H9 (cell line): ENCODE results near the gene ANKK1. TPM values are rescaled to one million over a fixed set of nuclear protein-coding genes. Genes with fewer than 3 reads are reported as not detected.

Source experiments
- DNase-seq: peaks from one replicate; pipeline ENCODE4 v3.0.0-alpha.2; 2017
- H2AFZ ChIP-seq: one replicate; pipeline ENCODE4 v1.6.1; 2013; ENCODE audit warnings: mild to moderate bottlenecking, low read length, control low read depth, moderate library complexity
- H2AK5ac ChIP-seq: 2 replicates; pipeline ENCODE4 v1.6.1; 2013; ENCODE audit warnings: low read length, control low read depth, mixed read lengths; ENCODE audit not compliant: insufficient read length
- H2BK120ac ChIP-seq: one replicate; pipeline ENCODE4 v1.6.1; 2013; ENCODE audit warnings: low read depth, mild to moderate bottlenecking, low read length, control low read depth, inconsistent platforms; ENCODE audit not compliant: poor library complexity, severe bottlenecking
- H2BK12ac ChIP-seq: 2 replicates; pipeline ENCODE4 v1.6.1; 2013; ENCODE audit warnings: low read length, control low read depth, mixed read lengths, low read depth; ENCODE audit not compliant: insufficient read length
- H2BK15ac ChIP-seq: 2 replicates; pipeline ENCODE4 v1.6.1; 2013; ENCODE audit warnings: low read depth, low read length, control low read depth
- H2BK20ac ChIP-seq: one replicate; pipeline ENCODE4 v1.6.1; 2013; ENCODE audit warnings: low read depth, mild to moderate bottlenecking, low read length, control low read depth, inconsistent platforms; ENCODE audit not compliant: poor library complexity, severe bottlenecking
- H2BK5ac ChIP-seq: 2 replicates; pipeline ENCODE4 v1.6.1; 2013; ENCODE audit warnings: low read length, control low read depth, mixed read lengths; ENCODE audit not compliant: insufficient read length
- H3K14ac ChIP-seq: 2 replicates; pipeline ENCODE4 v1.6.1; 2013; ENCODE audit warnings: low read length, control low read depth; ENCODE audit not compliant: insufficient read depth
- H3K18ac ChIP-seq: 2 replicates; pipeline ENCODE4 v1.6.1; 2013; ENCODE audit warnings: low read depth, mild to moderate bottlenecking, mixed read lengths, low read length, control low read depth; ENCODE audit not compliant: insufficient read length
- H3K23ac ChIP-seq: 2 replicates; pipeline ENCODE4 v1.6.1; 2013; ENCODE audit warnings: low read length, control low read depth, mixed read lengths, low read depth; ENCODE audit not compliant: insufficient read length
- H3K23me2 ChIP-seq: 2 replicates; pipeline ENCODE4 v1.6.1; 2013; ENCODE audit warnings: low read depth, mild to moderate bottlenecking, mixed read lengths, low read length, control low read depth; ENCODE audit not compliant: insufficient read length, poor library complexity, severe bottlenecking
- H3K27ac ChIP-seq: 2 replicates; pipeline ENCODE4 v1.5.1; 2013; ENCODE audit warnings: low read length, control low read depth, mixed read lengths, low read depth; ENCODE audit not compliant: insufficient read length
- H3K27me3 ChIP-seq: 2 replicates; pipeline ENCODE4 v1.6.1; 2013; ENCODE audit warnings: low read length, control low read depth, inconsistent platforms; ENCODE audit not compliant: insufficient read depth
- H3K4ac ChIP-seq: 2 replicates; pipeline ENCODE4 v1.6.1; 2013; ENCODE audit warnings: low read depth, mild to moderate bottlenecking, control low read depth, inconsistent platforms, low read length, moderate library complexity
- H3K4me1 ChIP-seq: 2 replicates; pipeline ENCODE4 v1.6.1; 2013; ENCODE audit warnings: low read length, control low read depth, inconsistent platforms; ENCODE audit not compliant: insufficient read depth
- H3K4me2 ChIP-seq: 2 replicates; pipeline ENCODE4 v1.6.1; 2013; ENCODE audit warnings: low read length, control low read depth, mixed read lengths; ENCODE audit not compliant: insufficient read length, insufficient read depth
- H3K56ac ChIP-seq: 2 replicates; pipeline ENCODE4 v1.6.1; 2013; ENCODE audit warnings: low read depth, mild to moderate bottlenecking, mixed read lengths, low read length, control low read depth; ENCODE audit not compliant: insufficient read length
- H3K79me1 ChIP-seq: 2 replicates; pipeline ENCODE4 v1.6.1; 2013; ENCODE audit warnings: low read depth, mild to moderate bottlenecking, moderate library complexity, low read length, control low read depth, inconsistent platforms; ENCODE audit not compliant: insufficient read depth, poor library complexity, severe bottlenecking
- H3K79me2 ChIP-seq: 2 replicates; pipeline ENCODE4 v1.6.1; 2013; ENCODE audit warnings: low read length, control low read depth, inconsistent platforms; ENCODE audit not compliant: insufficient read depth
- H3K9ac ChIP-seq: 2 replicates; pipeline ENCODE4 v1.6.1; 2013; ENCODE audit warnings: low read length, control low read depth, mixed read lengths; ENCODE audit not compliant: insufficient read length; ENCODE audit errors: extremely low read depth
- H3K9me3 ChIP-seq: one replicate; pipeline ENCODE4 v1.6.1; 2013; ENCODE audit warnings: low read depth, low read length, inconsistent platforms; ENCODE audit not compliant: control insufficient read depth
- H3T11ph ChIP-seq: one replicate; pipeline ENCODE4 v1.6.1; 2013; ENCODE audit warnings: mild to moderate bottlenecking, low read length, control low read depth, inconsistent platforms
- H4K20me1 ChIP-seq: one replicate; pipeline ENCODE4 v1.6.1; 2013; ENCODE audit not compliant: control insufficient read depth, insufficient read length, insufficient read depth
- H4K5ac ChIP-seq: 2 replicates; pipeline ENCODE4 v1.6.1; 2013; ENCODE audit warnings: low read depth, mild to moderate bottlenecking, mixed read lengths, low read length, control low read depth; ENCODE audit not compliant: insufficient read length
- H4K8ac ChIP-seq: replicated peaks from 2 replicates; pipeline ENCODE4 v1.6.1; 2013; ENCODE audit warnings: low read length, control low read depth, mixed read lengths, low read depth; ENCODE audit not compliant: insufficient read length
- H4K91ac ChIP-seq: 2 replicates; pipeline ENCODE4 v1.6.1; 2013; ENCODE audit warnings: low read depth, mild to moderate bottlenecking, moderate library complexity, mixed read lengths, low read length, control low read depth; ENCODE audit not compliant: insufficient read length
- H3K27ac Mint-ChIP-seq, 3 experiments: 2 replicates in 2 of 3; 3 replicates in 1 of 3; pipeline ENCODE4 v1.8.0; 2020 to 2021; ENCODE audit warnings: mixed read lengths in 3 of 3, mild to moderate bottlenecking in 1 of 3, moderate library complexity in 1 of 3
- H3K27me3 Mint-ChIP-seq: 2 replicates; pipeline ENCODE4 v1.8.0; 2021; ENCODE audit warnings: low read depth, mild to moderate bottlenecking, moderate library complexity, mixed read lengths
- H3K36me3 Mint-ChIP-seq, 3 experiments: 2 replicates in 2 of 3; 3 replicates in 1 of 3; pipeline ENCODE4 v1.8.0; 2020 to 2021; ENCODE audit warnings: low read depth in 3 of 3, mixed read lengths in 3 of 3; ENCODE audit not compliant: insufficient read depth in 1 of 3
- H3K4me1 Mint-ChIP-seq, 2 experiments: 2 replicates each; pipeline ENCODE4 v1.8.0; 2020; ENCODE audit warnings: mixed read lengths in 2 of 2
- H3K4me3 Mint-ChIP-seq, 2 experiments: 2 replicates in 1 of 2; 3 replicates in 1 of 2; pipeline ENCODE4 v1.8.0; 2020 to 2021; ENCODE audit warnings: mild to moderate bottlenecking in 2 of 2, mixed read lengths in 2 of 2, moderate library complexity in 1 of 2
- H3K9me3 Mint-ChIP-seq, 2 experiments: 2 replicates in 1 of 2; 3 replicates in 1 of 2; pipeline ENCODE4 v1.8.0; 2020; ENCODE audit warnings: mild to moderate bottlenecking in 2 of 2, mixed read lengths in 2 of 2, moderate library complexity in 1 of 2
- WGBS: extraction: QIAGEN DNeasy Blood & Tissue Kit; methylation state at CpG from one replicate; pipeline ENCODE4 v1.1.7; 2013; ENCODE audit warnings: missing lambda C conversion rate, low lambda C conversion rate, mixed read lengths; ENCODE audit not compliant: insufficient read length; ENCODE audit errors: extremely low coverage; 5-methylcytosine and 5-hydroxymethylcytosine counted together
- total RNA-seq: library from RNA; stranded (reverse); gene quantifications from 2 replicates; pipeline ENCODE4 v1.2.1, GENCODE V29; 2021
- TF ChIP-seq, protein P1 (sequence below): fragments of 200-600 bp; sonication (generic); conservative IDR thresholded peaks from 3 replicates; pipeline ENCODE4 v1.8.0; 2021; ENCODE audit warnings: antibody characterized with exemption, mild to moderate bottlenecking

Gene ANKK1
- total RNA-seq, 1 experiment from 2014 or later = 0.20 TPM

DNA sequence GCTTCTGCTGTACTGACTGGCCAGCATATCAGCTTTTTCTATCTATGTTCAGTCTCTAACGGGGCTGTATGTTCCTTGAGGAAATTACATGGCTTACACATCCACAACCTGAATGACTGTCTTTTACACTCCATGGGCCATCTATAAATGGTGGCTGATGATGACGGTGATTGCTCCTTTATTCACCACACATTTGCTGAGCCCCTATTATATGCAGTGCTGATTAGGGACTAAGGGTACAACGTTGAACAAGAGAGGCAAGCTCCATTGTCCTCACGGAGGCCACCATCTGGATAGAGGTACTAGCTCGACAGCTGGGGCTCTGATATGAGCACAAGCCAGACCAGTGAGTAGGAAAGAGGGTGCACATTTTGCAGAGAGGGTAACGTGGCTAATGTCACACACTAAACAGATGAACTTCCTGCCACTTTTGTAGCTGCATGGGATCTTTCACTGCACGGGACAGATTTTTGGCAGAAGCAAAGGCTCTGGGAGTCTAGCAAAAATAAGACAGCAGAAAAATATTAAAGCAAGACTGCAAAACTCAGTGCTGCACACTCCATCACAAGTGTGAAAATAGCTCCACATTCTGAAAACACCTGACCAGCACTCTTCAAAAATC, 57.0 kb downstream of the ANKK1 start:
- Mint-ChIP-seq H3K27me3 (peaks cover 6% of the 10 kb centered on the region), H3K4me1 (peaks cover 0 to 4% of the 10 kb centered on the region in 2 experiments; a peak in 1 of 4 replicates), H3K27ac (no peak overlapping the region), H3K9me3 (no peaks in the 10 kb centered on the region), H3K4me3 (no peak overlapping the region), H3K36me3 (no peaks in the 10 kb centered on the region)
- TF ChIP-seq, protein P1, sequence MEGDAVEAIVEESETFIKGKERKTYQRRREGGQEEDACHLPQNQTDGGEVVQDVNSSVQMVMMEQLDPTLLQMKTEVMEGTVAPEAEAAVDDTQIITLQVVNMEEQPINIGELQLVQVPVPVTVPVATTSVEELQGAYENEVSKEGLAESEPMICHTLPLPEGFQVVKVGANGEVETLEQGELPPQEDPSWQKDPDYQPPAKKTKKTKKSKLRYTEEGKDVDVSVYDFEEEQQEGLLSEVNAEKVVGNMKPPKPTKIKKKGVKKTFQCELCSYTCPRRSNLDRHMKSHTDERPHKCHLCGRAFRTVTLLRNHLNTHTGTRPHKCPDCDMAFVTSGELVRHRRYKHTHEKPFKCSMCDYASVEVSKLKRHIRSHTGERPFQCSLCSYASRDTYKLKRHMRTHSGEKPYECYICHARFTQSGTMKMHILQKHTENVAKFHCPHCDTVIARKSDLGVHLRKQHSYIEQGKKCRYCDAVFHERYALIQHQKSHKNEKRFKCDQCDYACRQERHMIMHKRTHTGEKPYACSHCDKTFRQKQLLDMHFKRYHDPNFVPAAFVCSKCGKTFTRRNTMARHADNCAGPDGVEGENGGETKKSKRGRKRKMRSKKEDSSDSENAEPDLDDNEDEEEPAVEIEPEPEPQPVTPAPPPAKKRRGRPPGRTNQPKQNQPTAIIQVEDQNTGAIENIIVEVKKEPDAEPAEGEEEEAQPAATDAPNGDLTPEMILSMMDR = no peak
- no peak overlapping the region for H4K91ac ChIP-seq
- H3K79me2 ChIP-seq = no peaks in the 10 kb centered on the region
- H3K14ac ChIP-seq = no peak overlapping the region
- no peak overlapping the region for H2BK120ac ChIP-seq
- H3K18ac ChIP-seq = no peak overlapping the region
- no peak overlapping the region for H2AK5ac ChIP-seq
- DNase-seq = no peak
- H3K4ac ChIP-seq = no peak overlapping the region
- no peak overlapping the region for H2BK15ac ChIP-seq
- no peak overlapping the region for H3K4me2 ChIP-seq
- no peak overlapping the region for H3K9ac ChIP-seq
- H2AFZ ChIP-seq = no peak overlapping the region
- no peaks in the 10 kb centered on the region for H3K27me3 ChIP-seq
- H3K9me3 ChIP-seq = no peaks in the 10 kb centered on the region
- H3K79me1 ChIP-seq = no peaks in the 10 kb centered on the region
- no peak overlapping the region for H3K23ac ChIP-seq
- H2BK5ac ChIP-seq = no peak overlapping the region
- no peak overlapping the region for H3K27ac ChIP-seq
- WGBS = no CpG with 5 or more reads among the region's 7 CpGs
- H3K56ac ChIP-seq = no peak overlapping the region
- H4K8ac ChIP-seq = no peak overlapping the region
- H3K4me1 ChIP-seq = no peaks in the 10 kb centered on the region
- H2BK12ac ChIP-seq = no peak overlapping the region
- no peaks in the 10 kb centered on the region for H4K20me1 ChIP-seq
- no peak overlapping the region for H4K5ac ChIP-seq
- no peak overlapping the region for H3T11ph ChIP-seq
- no peak overlapping the region for H2BK20ac ChIP-seq
- H3K23me2 ChIP-seq = no peaks in the 10 kb centered on the region
